ENCODE results near the gene TRIM2.

Gene TRIM2

GRCh38 chr4:153275380-153276276 lies 71.4 kb downstream of the TRIM2 start:
- no peak for DNase-seq (ENCODE audit: low spot score)

GRCh38 chr4:153276971-153277370 lies 72.7 kb downstream of the TRIM2 start:
- DNase-seq (ENCODE audit: low spot score), result no peak

GRCh38 chr4:153281476-153281875 lies 77.2 kb downstream of the TRIM2 start:
- DNase-seq (ENCODE audit: low spot score), result no peak

- no peak for DNase-seq (ENCODE audit: low spot score)
Measured at GRCh38 chr4:153282023-153282422, 77.8 kb downstream of the TRIM2 start.

- DNase-seq (ENCODE audit: low spot score), result no peak
Measured at GRCh38 chr4:153283260-153283659, 79.0 kb downstream of the TRIM2 start.

GRCh38 chr4:153290134-153290533 lies 85.9 kb downstream of the TRIM2 start:
- DNase-seq (ENCODE audit: low spot score), result no peak

GRCh38 chr4:153291562-153291961 lies 87.3 kb downstream of the TRIM2 start:
- DNase-seq (ENCODE audit: low spot score), result no peak

- DNase-seq (ENCODE audit: low spot score), result no peak
Measured at GRCh38 chr4:153292897-153293741, 88.9 kb downstream of the TRIM2 start.

GRCh38 chr4:153293742-153294057 lies 89.5 kb downstream of the TRIM2 start:
- no peak for DNase-seq (ENCODE audit: low spot score)

GRCh38 chr4:153294631-153295030 lies 90.4 kb downstream of the TRIM2 start:
- DNase-seq (ENCODE audit: low spot score), result no peak

- no peak for DNase-seq (ENCODE audit: low spot score)
Measured at GRCh38 chr4:153295131-153295755, 91.0 kb downstream of the TRIM2 start.

- DNase-seq (ENCODE audit: low spot score), result peak; percentile 78
Measured at GRCh38 chr4:153296040-153296823, 92.0 kb downstream of the TRIM2 start.

- DNase-seq (ENCODE audit: low spot score), result no peak
Measured at GRCh38 chr4:153297116-153297515, 92.9 kb downstream of the TRIM2 start.

GRCh38 chr4:153310793-153311192 lies 106.5 kb downstream of the TRIM2 start:
- DNase-seq (ENCODE audit: low spot score), result no peak

- DNase-seq (ENCODE audit: low spot score), result no peak
Measured at GRCh38 chr4:153314915-153315314, 110.7 kb downstream of the TRIM2 start.

GRCh38 chr4:153318696-153319320 lies 114.6 kb downstream of the TRIM2 start:
- peak; percentile 45 for DNase-seq (ENCODE audit: low spot score)

- DNase-seq (ENCODE audit: low spot score), result no peak
Measured at GRCh38 chr4:153322791-153323190, 118.5 kb downstream of the TRIM2 start.

- DNase-seq (ENCODE audit: low spot score), result no peak
Measured at GRCh38 chr4:153324046-153324445, 119.8 kb downstream of the TRIM2 start.

GRCh38 chr4:153325558-153325957 lies 121.3 kb downstream of the TRIM2 start:
- no peak for DNase-seq (ENCODE audit: low spot score)

GRCh38 chr4:153326513-153326912 lies 122.3 kb downstream of the TRIM2 start:
- no peak for DNase-seq (ENCODE audit: low spot score)

- no peak for DNase-seq (ENCODE audit: low spot score)
Measured at GRCh38 chr4:153327247-153327646, 123.0 kb downstream of the TRIM2 start.
